Activated CD8-positive, alpha-beta T cell treated with anti-CD3 and anti-CD28 coated beads, Interleukin-2, amount 10 ng/mL, durations not matched to agents 7 days and 5 days (primary cell): ENCODE results near the gene LRWD1. TPM values are rescaled to one million over a fixed set of nuclear protein-coding genes. Genes with fewer than 3 reads are reported as not detected.
"Not testable (repeated sequence)": the region's sequence is repeated elsewhere in the genome, so short reads cannot be mapped to it uniquely, and the experiment has no call there.

Experiments
- ATAC-seq: fragments of 150-1000 bp; cut with Tn5 transposase; one replicate; pipeline ENCODE4 v1.10.0; 2021; ENCODE audit warnings: moderate library complexity
- CTCF ChIA-PET: fragments of 350-600 bp; sonication (Branson Sonifier 250); formaldehyde crosslinking; loops from one replicate; lab custom pipeline; 2021; ENCODE audit warnings: antibody characterized with exemption; lab: Charles Lee
- POLR2A ChIA-PET: fragments of 350-600 bp; sonication (Branson Sonifier 250); formaldehyde crosslinking; loops from one replicate; lab custom pipeline; 2021; ENCODE audit warnings: antibody characterized with exemption; lab: Charles Lee
- DNase-seq: peaks from one replicate; pipeline ENCODE4 v3.0.0-alpha.2; 2020
- H3K27ac Mint-ChIP-seq: one replicate; pipeline ENCODE4 v1.8.0; 2021; ENCODE audit warnings: mild to moderate bottlenecking, mixed read lengths
- H3K27me3 Mint-ChIP-seq: one replicate; pipeline ENCODE4 v1.8.0; 2021; ENCODE audit warnings: low read depth, mixed read lengths
- H3K36me3 Mint-ChIP-seq: one replicate; pipeline ENCODE4 v1.8.0; 2021; ENCODE audit warnings: low read depth, mixed read lengths
- H3K4me1 Mint-ChIP-seq: one replicate; pipeline ENCODE4 v1.8.0; 2021; ENCODE audit warnings: low read depth, mixed read lengths
- H3K4me3 Mint-ChIP-seq: one replicate; pipeline ENCODE4 v1.8.0; 2021; ENCODE audit warnings: mild to moderate bottlenecking, mixed read lengths
- H3K9me3 Mint-ChIP-seq: one replicate; pipeline ENCODE4 v1.8.0; 2022; ENCODE audit warnings: mixed read lengths; ENCODE audit not compliant: insufficient read depth
- total RNA-seq, 2 experiments: library from RNA; stranded (reverse); gene quantifications; one replicate each; pipeline ENCODE4 v1.2.3, GENCODE V29; 2021

LRWD1 gene
- total RNA-seq, 2 experiments from 2014 or later = 16.7 to 21.7 TPM

DNA sequence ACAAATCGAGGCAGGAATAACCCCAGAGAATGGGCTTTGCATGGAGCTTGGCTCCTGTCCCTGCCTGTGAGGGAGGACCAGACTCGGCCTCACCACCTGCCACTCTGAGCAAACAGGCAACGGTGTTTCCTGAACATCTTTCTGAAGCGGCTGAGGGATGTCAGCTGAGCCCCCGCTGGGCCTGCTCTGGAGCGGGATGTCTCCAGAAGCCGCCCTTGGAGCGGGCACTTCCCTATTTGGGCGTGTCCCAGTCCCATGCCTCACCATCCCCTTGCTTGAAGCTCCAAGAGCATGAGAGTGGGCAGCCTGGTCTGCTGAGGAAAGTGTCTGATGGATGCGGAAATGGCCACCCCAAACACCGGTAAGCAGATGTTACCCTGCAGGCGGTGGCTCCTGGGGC is 10.3 kb upstream of the LRWD1 start:
- H3K4me1 Mint-ChIP-seq = no peaks in the 10 kb centered on the region
- ATAC-seq (no peak), DNase-seq (no peak)
- no peaks in the 10 kb centered on the region for H3K27me3 Mint-ChIP-seq
- no peaks in the 10 kb centered on the region for H3K9me3 Mint-ChIP-seq
- H3K4me3 Mint-ChIP-seq = no peak overlapping the region
- H3K36me3 Mint-ChIP-seq = peaks cover 9% of the 10 kb centered on the region
- CTCF ChIA-PET = interaction anchor here (0.9 kb wide), 1 partner anchor 50 kb away, joined by 4 read pairs; no protein-coding TSS in a partner anchor
- H3K27ac Mint-ChIP-seq = no peak overlapping the region
- POLR2A ChIA-PET = interaction anchor here (1.4 kb wide), 1 partner anchor 29 kb away, joined by 4 read pairs; no protein-coding TSS in a partner anchor

DNA sequence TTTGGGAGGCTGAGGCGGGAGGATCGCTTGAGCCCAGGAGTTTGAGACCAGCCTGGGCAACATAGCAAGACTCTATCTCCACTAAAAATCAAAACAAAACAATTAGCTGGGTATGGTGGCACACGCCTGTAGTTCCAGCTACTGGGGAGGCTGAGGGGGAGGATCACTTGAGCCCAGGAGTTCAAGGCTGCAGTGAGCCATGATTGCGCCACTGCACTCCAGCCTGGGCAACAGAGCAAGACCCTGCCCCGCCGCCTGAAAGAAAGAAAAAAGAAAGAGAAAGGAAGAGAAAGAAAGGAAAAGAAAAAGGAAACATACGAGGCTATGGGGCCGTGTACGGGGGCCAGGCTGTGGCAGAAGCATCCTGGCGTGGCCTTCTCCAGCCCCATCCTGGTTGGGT is 9.9 kb upstream of the LRWD1 start:
- ATAC-seq, H3K27me3 Mint-ChIP-seq, CTCF ChIA-PET, H3K36me3 Mint-ChIP-seq, DNase-seq, H3K4me1 Mint-ChIP-seq, H3K4me3 Mint-ChIP-seq, H3K27ac Mint-ChIP-seq, H3K9me3 Mint-ChIP-seq: not testable (repeated sequence)
- POLR2A ChIA-PET = interaction anchor here (1.4 kb wide), 1 partner anchor 29 kb away, joined by 4 read pairs; no protein-coding TSS in a partner anchor

DNA sequence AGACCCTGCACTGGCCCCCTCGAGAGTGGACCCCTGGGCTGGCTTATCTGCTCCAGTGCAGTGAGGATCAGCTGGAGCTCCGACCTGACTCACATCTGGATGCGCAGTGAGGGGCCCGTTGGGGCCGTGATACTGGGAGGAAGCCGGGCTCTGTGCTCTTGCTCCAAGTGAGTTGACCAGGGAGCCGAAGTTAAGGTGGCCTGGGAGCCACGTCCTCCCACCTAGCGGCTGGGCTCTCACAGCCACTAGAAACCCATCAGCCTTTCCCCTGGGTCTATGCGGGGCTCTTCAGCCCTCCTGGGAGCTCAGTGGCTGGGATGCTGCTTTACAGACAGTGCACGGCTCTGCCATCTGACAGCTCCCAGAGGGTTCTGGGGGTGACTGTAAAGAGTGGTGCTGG is 9.2 kb upstream of the LRWD1 start:
- DNase-seq = no peak
- Mint-ChIP-seq H3K9me3 (no peaks in the 10 kb centered on the region), H3K27me3 (no peaks in the 10 kb centered on the region), H3K4me3 (no peak overlapping the region), H3K27ac (no peak overlapping the region), H3K4me1 (no peaks in the 10 kb centered on the region), H3K36me3 (peaks cover 9% of the 10 kb centered on the region)
- POLR2A ChIA-PET = interaction anchor here (1.1 kb wide), 2 partner anchors 10 to 40 kb away, joined by 3 to 4 read pairs; no protein-coding TSS in a partner anchor
- ATAC-seq = no peak
- CTCF ChIA-PET = interaction anchor here (1.4 kb wide), 1 partner anchor 51 kb away, joined by 4 read pairs; no protein-coding TSS in a partner anchor

DNA sequence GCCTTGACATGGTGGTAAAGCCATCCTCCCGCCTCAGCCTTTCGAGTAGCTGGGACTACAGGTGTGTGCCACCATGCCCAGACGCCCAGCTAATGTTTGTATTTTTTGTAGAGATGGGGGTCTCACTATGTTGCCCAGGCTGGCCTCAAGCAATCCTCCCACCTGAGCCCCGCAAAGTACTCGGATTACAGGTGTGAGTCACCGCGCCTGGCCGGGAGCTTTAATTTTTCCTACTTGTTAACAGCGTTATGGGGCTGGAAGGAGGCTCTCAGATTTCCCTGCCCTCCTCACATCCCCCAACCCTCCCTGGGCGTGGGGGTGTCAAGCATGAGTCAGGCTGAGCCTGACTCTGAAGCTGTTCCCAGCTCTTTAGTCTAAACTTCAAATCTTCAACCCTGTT is 8.5 kb upstream of the LRWD1 start:
- Mint-ChIP-seq H3K27ac (no peak overlapping the region), H3K27me3 (no peaks in the 10 kb centered on the region), H3K4me3 (no peak overlapping the region), H3K36me3 (peaks cover 9% of the 10 kb centered on the region), H3K9me3 (no peaks in the 10 kb centered on the region), H3K4me1 (no peaks in the 10 kb centered on the region)
- DNase-seq (no peak), ATAC-seq (no peak)
- CTCF ChIA-PET = interaction anchor here (1.4 to 2.4 kb wide), 2 partner anchors 18 to 52 kb away, joined by 4 to 6 read pairs; no protein-coding TSS in a partner anchor
- POLR2A ChIA-PET = interaction anchor here (0.6 to 1.4 kb wide), 5 partner anchors 10 to 872 kb away, joined by 3 to 4 read pairs (median 3); no protein-coding TSS in a partner anchor

DNA sequence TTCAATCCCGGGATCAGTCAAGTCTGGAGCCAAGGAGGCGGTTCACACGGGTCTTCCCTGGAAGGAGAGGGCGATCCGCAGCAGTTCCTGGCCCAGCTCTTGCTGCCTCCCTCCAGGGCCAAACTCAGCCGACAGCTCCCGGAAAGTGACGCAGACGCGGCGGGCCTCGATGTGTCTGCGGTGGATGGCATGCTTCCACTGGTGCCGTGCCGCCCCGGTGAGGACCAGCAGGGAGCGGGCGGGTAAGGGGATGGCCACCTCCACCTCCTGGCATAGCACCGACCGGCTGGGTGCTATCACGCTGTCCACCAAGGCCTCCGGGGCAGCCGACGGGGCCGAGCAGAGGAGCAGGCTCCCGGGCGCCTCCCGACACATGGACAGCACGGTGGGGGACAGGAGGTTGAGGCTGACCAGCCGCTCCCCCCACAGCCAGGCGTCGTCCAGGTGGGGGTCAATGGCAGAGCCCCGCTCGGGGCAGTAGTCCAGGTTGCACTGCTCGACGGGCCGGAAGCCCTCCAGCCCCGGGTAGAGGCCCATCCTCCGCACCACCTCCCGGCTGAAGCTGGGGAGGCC is 7.3 kb upstream of the LRWD1 start:
- no peak for DNase-seq
- Mint-ChIP-seq H3K4me3 (no peak overlapping the region), H3K27me3 (no peaks in the 10 kb centered on the region), H3K36me3 (peaks cover 9% of the 10 kb centered on the region), H3K9me3 (no peaks in the 10 kb centered on the region), H3K4me1 (no peaks in the 10 kb centered on the region), H3K27ac (no peak overlapping the region)
- ChIA-PET POLR2A (interaction anchor here (0.7 to 1.4 kb wide), 3 partner anchors 13 to 32 kb away, joined by 3 to 4 read pairs (median 4); no protein-coding TSS in a partner anchor), CTCF (interaction anchor here (2.4 kb wide), 1 partner anchor 19 kb away, joined by 6 read pairs; no protein-coding TSS in a partner anchor)
- no peak for ATAC-seq

DNA sequence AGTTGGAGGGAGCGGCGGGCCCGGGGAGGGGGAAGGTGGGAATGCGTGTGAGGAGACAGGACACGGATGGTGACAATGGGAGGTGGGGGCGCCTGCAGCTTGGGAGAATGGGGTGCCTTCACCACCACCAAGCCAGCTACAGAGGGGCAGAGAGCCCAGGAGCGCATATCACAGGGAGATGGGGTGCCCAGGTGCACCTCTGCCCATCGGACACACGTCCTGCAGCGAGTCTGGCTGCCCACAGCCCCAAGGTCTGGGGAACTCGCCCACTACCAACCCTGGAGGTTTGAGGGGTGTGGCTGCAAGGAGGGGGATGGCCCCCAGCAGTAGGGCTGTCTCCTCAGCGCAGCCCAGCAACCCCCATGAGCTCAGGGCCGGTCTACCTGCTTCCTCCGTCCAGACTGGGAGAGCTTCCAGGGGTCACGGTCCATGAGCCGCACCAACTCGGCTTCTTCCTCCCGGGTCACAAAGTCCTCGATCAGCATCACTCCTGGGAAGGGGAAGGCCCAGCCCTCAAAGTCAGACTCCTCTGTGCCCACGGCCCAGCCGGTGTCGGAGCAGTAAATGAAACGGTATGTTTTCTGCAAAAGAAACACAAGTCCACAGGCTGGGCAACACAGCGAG is 5.5 kb upstream of the LRWD1 start:
- ChIA-PET POLR2A (interaction anchor here (0.5 kb wide), 1 partner anchor 19 kb away, joined by 3 read pairs; no protein-coding TSS in a partner anchor), CTCF (no interaction called here)
- no peak overlapping the region for H3K4me3 Mint-ChIP-seq
- DNase-seq = no peak
- H3K36me3 Mint-ChIP-seq = peaks cover 9% of the 10 kb centered on the region
- H3K27me3 Mint-ChIP-seq = no peaks in the 10 kb centered on the region
- ATAC-seq = no peak
- no peak overlapping the region for H3K27ac Mint-ChIP-seq
- peaks cover 11% of the 10 kb centered on the region for H3K4me1 Mint-ChIP-seq
- no peaks in the 10 kb centered on the region for H3K9me3 Mint-ChIP-seq

DNA sequence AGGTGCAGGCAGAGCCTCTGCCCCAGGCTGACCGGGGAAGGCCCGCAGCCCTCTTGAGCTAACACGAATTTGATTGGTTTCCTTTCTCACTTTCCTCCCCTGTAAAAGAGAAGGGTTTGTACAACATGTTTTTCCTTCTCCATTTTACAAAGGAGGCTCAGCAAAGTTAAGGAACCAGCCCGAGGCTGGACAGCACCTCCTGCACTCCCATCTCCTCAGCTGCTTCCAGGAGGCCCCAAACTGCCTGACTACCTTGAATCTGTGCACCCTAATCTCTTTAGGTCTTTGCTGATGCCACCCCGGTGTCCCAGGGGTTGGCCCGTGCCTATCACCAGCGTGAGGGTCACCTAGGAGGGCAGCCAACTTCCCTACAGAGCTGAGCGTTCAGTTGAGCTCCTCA is 4.3 kb upstream of the LRWD1 start:
- CTCF ChIA-PET = no interaction called here
- H3K27ac Mint-ChIP-seq = peak overlapping the region; percentile 58
- H3K4me3 Mint-ChIP-seq = no peak overlapping the region
- POLR2A ChIA-PET = interaction anchor here (0.8 kb wide), 1 partner anchor 8 kb away, joined by 3 read pairs; no protein-coding TSS in a partner anchor
- peaks cover 6% of the 10 kb centered on the region for H3K36me3 Mint-ChIP-seq
- ATAC-seq = no peak
- no peaks in the 10 kb centered on the region for H3K27me3 Mint-ChIP-seq
- H3K9me3 Mint-ChIP-seq = no peaks in the 10 kb centered on the region
- peaks cover 14% of the 10 kb centered on the region for H3K4me1 Mint-ChIP-seq
- no peak for DNase-seq

DNA sequence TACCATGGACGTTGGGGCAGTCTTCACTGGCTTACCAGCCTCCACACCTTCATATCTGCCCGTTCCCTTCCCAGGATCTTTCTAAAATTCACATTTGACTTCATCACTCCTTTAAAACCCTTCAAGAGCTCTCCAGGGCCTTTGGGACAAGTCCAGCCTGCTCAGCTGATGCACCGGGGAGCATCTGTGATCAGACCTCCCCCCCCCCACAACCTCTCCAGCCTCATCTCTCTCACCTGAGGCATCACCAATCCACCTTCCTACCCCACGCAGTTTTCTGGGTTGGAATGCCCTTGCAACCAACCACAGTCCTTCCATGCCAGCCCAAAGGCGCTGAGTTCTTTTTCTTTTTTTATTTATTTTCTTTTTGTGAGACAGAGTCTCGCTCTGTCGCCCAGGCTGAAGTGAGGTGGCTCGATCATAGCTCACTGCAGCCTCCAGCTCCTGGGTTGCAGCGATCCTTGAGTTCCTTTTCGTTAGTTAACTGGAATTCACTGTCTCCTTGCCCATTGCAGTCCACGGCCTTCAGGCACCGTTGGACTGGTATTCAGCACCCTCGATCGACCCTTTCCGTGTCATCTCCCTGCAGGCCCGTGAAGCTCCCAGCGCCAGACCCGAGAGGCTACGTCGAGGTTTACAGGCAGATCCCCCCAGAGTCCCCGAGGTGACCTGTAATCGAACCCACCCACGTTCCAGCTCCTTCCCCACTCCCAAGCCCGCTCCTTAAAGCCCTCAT is 775 bp upstream of the LRWD1 start:
- peak; percentile 7 for ATAC-seq
- POLR2A ChIA-PET = interaction anchor here (0.6 to 1.8 kb wide), 3 partner anchors 12 to 60 kb away, joined by 3 to 4 read pairs (median 4); no protein-coding TSS in a partner anchor
- no peak for DNase-seq
- Mint-ChIP-seq H3K4me1 (peaks cover 26% of the 10 kb centered on the region), H3K27ac (peak overlapping the region; percentile 87), H3K27me3 (no peaks in the 10 kb centered on the region), H3K36me3 (peaks cover 2% of the 10 kb centered on the region), H3K9me3 (no peaks in the 10 kb centered on the region), H3K4me3 (peak overlapping the region; percentile 95)
- CTCF ChIA-PET = interaction anchor here (0.7 to 1.3 kb wide), 4 partner anchors 13 to 59 kb away, joined by 4 to 10 read pairs (median 7); no protein-coding TSS in a partner anchor

DNA sequence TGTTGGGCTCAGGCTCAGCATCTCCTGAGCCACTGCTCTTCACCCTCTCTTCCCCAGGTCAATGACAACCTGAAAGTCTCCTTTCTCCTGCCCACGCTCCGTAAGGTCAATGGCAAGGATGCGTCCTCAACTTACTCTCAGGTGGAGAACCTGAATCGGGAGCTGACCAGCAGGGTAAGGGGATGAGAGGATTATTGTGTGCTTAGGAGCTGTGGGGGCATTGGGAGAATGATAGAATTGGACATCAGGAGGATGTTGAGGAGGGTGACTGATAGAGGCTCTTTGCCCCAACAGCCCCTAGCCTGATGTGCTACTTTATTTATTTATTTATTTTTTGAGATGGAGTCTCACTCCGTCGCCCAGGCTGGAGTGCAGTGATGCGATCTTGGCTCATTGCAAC is 1.3 kb downstream of the LRWD1 start:
- Mint-ChIP-seq H3K27ac (no peak overlapping the region), H3K27me3 (no peaks in the 10 kb centered on the region), H3K9me3 (no peaks in the 10 kb centered on the region), H3K4me1 (peaks cover 26% of the 10 kb centered on the region), H3K36me3 (peaks cover 4% of the 10 kb centered on the region), H3K4me3 (peak overlapping the region; percentile 95)
- POLR2A ChIA-PET = interaction anchor here (1.0 to 2.4 kb wide), 4 partner anchors 10 to 47 kb away, joined by 3 to 10 read pairs (median 4); no protein-coding TSS in a partner anchor
- ATAC-seq (no peak), DNase-seq (no peak)
- CTCF ChIA-PET = interaction anchor here (1.0 to 3.4 kb wide), 3 partner anchors 26 to 61 kb away, joined by 3 to 18 read pairs (median 5); no protein-coding TSS in a partner anchor

DNA sequence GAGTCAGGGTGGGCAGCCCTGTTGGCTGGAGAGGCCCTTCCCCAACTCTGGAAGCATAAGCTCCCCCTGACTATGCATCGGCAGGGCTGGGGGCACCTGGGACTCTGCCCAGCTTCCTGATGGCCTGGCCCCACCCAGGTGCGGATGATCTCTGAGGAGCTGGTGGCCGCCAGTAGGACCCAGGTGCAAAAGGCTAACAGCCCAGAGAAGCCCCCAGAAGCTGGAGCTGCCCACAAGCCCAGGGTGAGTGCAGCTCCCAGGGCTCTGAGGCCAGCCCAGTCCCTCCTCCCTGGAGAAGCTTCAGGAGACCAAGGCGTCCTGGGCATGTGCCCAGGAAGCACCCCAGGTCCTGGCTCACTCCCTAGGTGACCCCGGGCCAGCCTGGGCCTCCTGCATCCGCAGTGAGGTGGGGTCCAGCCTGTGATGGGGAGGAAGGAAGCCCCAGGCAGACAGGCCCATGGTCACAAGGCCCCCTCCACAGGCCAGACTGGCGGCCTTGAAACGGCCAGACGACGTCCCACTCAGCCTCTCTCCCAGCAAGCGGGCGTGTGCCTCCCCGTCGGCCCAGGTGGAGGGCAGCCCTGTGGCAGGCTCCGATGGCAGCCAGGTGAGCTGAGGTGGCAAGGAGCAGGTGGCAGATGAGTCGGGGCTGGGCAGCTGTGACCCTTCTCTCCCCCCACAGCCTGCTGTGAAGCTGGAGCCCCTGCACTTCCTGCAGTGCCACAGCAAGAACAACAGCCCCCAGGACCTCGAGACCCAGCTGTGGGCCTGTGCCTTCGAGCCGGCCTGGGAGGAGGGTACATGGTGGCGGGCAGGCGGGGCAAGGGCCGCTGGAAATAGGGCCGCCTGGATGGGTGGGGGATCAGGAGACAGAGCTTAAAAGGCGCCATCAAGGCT is 3.0 kb downstream of the LRWD1 start:
- POLR2A ChIA-PET = interaction anchor here (0.7 to 2.4 kb wide), 3 partner anchors 19 to 72 kb away, joined by 3 to 10 read pairs (median 4); partner anchors contain the start of gene PRKRIP1

More for the DNA sequence above, 3.0 kb downstream of the LRWD1 start:
- no peak for DNase-seq
- H3K4me1 Mint-ChIP-seq = peaks cover 24% of the 10 kb centered on the region
- no peak for ATAC-seq
- no peaks in the 10 kb centered on the region for H3K9me3 Mint-ChIP-seq
- no peak overlapping the region for H3K4me3 Mint-ChIP-seq
- no peaks in the 10 kb centered on the region for H3K27me3 Mint-ChIP-seq
- H3K27ac Mint-ChIP-seq = no peak overlapping the region
- H3K36me3 Mint-ChIP-seq = peaks cover 9% of the 10 kb centered on the region
- CTCF ChIA-PET = interaction anchor here (1.0 to 3.4 kb wide), 5 partner anchors 52 to 71 kb away, joined by 3 to 18 read pairs (median 3); no protein-coding TSS in a partner anchor
